SH-SY5Y (cell line): ENCODE results near the gene PUS7.

Experiments
- GATA2 ChIP-seq: IDR thresholded peaks from 2 replicates; pipeline ENCODE4 v1.6.1; 2011; ENCODE audit warnings: mild to moderate bottlenecking, low read depth, low read length
- GATA3 ChIP-seq: IDR thresholded peaks from 2 replicates; pipeline ENCODE4 v1.6.1; 2011; ENCODE audit warnings: low read depth, mild to moderate bottlenecking, low read length, moderate library complexity

DNA sequence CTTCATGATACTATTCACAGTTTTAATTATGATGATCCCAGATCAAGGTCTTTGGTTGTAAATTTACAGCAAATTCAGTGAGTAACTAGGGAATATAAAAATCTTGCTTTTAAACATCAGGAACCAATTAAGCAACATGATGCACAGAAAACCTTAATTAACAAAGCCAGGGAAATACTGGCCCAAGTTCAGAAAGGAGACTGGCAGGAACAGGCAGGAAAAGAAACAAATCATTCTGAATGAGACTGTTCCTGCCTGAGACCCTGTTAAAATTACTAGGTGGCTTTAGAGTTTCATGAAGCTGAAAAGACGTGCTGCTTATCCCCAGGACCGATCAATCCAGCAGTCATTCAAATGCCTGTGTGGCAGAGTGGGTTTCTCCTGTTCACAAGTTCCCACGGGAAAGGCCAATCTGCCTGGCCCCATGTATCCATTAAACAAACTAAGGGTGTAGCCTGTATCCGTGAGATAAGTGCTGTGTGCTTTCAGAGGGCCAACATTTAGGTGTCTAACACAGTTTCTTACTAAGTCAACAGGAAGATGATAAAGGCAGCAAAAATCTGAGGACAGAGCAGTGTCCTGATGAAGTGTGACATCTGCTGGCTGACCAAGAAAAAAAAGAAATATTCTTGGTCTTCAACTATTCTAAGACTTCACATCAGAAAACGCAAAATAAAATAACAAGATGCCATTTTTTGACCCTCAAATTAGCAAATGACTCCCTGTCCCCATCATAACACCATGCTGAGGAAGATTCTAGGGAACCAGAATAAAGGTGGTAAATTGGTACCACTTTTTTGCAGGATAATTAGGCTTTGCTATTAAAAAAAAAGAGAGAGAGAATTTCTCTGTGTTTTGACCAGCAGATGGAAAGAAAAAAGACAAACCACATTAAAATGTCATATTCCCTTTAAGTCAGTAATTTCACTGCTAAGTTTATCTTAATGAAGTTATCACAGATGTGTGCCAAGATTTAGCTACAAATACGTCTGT, 34.2 kb downstream of the PUS7 start:
- TF ChIP-seq GATA3 (no peak), GATA2 (no peak)
